Fibroblast of skin of right quadriceps (primary cell): Measurements from ENCODE around the gene PRKCH.

ENCODE experiments used
- DNase-seq: peaks from one replicate; pipeline ENCODE4 v3.0.0-alpha.2; 2013

Gene PRKCH

DNA sequence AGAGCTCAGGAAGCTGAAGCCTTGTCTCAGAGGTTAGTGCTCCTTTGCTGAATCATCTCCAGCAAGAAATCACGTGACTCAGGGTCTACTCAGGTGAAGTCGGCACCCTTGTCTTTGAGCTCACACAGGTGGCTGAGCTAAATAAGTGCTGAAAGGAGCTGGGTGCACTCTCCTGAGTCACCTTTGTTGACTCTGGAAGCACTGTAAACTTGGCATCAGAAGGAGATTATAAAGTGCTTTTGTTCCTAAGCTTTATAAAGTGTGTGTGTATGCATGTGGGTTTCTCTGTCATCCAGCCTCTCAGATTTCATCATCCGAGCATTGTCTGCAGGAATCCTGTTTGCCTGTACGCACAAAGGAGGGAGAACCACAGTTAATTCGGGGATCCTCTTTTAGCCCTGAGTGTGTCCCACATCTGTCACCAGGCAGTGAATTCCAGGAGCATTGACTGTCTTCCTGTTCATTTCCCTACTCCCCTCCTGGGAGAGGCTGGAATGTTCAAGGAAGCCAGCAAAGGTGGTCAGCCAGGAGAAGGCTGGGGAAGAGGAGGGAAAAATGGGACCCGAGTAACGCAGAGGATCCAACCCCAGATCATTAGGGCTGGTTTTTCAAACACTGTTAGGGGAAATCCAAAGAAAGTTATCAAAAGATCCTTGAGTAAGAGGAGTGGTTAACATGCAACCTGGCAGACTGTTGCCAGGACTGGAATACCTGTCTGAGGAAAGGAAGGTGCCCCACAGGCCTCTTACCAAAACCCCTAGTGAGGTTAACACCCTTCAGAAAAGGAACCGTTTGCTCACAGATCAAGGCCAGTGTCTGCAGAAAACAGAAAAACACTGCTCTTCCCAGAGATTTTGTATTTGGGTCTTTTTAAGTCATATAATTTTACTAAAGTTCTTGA is 216.4 kb downstream of the PRKCH start:
- DNase-seq: peak; percentile 92

DNA sequence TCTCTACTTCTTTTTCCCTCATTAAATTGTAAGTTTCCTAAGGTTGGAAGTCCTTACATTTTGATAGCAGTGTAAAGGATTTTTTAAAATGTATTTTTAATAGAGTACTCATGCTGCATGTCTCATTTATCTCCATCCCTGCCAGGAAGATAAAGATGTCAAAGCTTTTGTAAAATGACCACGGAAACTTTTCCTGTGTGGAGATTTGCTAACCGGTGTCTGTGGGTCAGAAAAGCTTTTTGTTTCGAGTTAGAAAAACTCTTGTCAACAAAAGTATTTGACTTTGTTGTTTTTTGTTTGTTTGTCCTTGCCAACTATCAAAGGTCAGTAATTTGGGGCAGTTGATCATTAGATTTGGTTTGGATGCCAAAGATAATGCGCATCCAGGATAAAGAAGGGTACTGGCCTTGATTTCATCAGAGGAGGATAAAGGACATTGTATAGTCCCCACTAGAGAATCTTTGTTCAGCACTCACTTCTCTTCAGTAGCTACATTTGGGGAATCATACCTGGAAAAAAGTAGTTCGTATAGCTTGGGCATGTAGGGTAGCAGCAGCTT is 217.2 kb downstream of the PRKCH start:
- no peak for DNase-seq

DNA sequence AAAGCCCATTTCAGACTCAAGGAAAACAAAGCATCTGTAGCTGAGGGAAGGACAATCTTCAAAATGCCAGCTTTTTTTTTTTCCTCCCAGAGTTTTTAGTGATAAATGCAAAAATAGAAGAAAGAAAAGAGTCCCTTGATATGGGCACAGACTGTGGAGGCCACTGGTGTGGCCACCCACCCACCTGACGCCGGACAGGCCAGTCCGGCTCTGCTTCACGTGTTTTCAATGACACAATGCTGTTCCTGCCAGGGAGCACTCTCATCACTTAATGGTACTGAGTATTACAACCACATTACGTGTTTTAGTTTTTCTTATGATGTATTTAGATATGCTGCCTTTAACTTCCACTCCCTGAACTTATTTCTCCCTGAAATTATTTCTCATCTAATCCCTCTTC is 218.3 kb downstream of the PRKCH start:
- no peak for DNase-seq

GRCh38 chr14:61540931-61541330 is 219.6 kb downstream of the PRKCH start:
- no peak for DNase-seq

- DNase-seq: peak; percentile 22
Observed at GRCh38 chr14:61542848-61543790, 221.7 kb downstream of the PRKCH start.

- no peak for DNase-seq
Observed at GRCh38 chr14:61543946-61544345, 222.6 kb downstream of the PRKCH start.

DNA sequence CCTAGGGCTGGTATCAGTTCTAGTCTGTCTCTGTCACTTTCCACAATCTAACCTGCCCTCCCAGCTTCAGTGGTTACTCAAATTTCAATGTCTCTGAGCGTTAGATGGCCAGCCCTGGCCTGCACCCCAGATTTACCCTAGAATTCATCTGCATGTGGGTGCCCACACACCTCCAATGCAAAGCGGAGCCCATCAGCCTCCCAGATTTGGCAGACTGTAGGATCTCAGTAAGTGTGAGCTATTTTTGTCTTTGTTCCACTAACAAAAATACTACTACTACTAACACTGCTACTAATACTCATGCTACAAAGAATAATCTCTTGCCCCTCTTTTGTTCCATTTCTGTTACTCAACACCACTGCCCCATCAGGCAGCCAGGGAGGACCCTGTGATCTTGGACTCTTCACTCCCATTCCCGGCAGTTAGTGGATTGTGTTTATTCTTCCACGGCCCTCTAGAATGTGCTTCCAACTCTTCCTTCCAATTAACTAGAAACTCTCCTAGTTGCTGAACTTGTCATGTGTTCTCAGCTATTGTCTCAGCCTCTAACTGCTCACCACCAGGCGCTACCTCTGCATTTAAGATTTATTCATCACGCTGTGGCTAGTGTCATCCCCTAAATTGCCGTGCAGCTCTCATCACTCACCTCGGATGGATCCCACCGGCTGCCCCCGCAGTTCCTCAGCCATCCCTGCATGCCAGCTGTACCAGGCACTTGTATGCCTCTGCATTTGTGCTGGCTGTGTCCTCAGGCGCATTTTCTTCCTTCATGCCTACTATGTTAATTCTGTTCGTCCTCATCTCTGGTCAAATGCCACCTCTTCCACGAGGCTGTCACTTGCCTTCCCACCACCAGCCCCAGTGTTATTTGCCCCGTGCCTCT is 223.3 kb downstream of the PRKCH start:
- DNase-seq: no peak

GRCh38 chr14:61545726-61546455 is 224.5 kb downstream of the PRKCH start:
- no peak for DNase-seq

DNA sequence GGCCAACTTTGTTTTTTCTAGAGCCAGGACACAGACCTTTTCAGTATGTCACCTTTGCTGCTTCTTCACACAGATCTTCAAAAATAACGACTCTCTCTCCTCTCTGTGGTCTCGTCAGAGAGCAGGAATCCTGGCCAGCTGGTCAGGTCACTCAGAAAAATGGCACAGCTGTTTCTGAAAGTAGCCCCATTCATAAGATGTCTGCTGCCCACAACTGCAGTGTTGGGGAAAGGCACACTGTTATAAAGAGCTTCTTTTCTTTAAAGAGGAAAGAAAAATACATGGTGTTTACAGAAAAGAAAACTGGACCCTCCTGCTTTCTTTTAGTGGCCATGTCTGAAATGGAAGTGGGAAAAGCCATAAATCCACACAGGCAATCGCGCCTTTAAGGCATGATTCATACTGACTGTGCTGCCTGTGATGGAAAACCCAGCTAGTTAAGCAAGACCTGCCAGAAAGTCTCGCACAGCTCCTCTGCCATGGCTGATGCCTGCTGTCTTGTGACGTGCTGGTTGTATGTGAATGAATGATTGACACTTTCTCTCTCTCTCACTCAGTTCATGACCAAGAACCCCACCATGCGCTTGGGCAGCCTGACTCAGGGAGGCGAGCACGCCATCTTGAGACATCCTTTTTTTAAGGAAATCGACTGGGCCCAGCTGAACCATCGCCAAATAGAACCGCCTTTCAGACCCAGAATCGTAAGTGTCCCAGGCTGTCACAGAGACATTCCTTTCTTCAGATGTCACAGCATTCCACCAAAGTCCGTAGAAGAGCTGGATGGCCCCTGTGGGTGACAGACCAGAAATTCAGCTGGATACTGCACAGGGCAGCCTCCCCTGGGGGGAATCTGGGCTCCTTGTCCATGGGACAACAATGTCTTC is 226.0 kb downstream of the PRKCH start:
- DNase-seq: peak; percentile 89

DNA sequence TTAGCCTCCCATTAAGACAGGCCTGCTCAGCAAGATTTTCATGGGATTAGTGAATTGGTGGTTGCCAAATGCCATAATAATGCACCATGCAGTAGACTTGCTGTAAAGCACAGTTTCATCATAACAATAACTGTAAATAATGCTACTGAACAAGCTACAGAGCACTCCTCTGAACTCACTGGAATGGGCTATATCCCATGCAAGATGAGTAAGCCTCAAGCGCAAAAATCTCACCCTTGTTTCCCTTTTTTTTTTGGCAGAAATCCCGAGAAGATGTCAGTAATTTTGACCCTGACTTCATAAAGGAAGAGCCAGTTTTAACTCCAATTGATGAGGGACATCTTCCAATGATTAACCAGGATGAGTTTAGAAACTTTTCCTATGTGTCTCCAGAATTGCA is 228.0 kb downstream of the PRKCH start:
- peak; percentile 82 for DNase-seq

DNA sequence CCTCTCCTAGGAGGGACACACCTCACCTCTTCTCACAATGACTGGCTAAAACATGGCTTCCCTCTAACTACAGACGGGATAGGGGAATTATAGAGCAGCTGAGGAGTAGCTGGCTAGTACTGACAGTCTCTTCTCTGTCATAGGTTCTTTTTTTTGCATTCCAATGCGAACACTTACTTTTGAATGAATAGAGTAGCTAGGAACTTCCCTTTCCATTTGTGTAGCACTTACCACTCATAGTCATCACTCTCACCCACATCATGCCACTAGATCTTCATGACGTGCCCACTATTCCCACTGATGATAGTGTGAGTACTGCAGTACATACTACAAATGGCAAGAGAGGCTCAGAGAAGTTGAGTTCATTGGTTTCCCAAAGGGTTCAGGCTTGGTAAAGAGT is 230.0 kb downstream of the PRKCH start:
- no peak for DNase-seq

DNA sequence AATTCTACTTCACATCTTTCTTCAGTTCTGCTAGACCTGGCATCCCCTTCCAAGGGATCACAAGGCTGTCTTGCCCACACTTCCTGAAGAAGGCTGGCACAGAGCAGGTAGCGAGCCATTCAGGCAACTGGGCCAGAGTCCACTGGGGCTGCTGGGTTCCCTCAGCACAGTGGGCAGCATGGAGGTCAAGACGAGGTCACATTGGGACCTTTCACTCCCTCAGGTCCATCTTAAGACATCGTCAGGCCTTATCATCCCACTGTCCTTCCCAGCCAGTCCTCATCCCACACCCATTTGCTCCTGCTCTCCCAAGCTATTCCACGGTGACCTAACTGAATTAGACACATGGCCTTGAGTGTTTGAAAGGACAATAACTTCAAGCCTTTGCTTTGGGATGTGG is 230.9 kb downstream of the PRKCH start:
- no peak for DNase-seq

- DNase-seq: peak; percentile 99
Observed at GRCh38 chr14:61553730-61554641, 232.6 kb downstream of the PRKCH start.

GRCh38 chr14:61555056-61555838 is 233.9 kb downstream of the PRKCH start:
- DNase-seq: no peak

DNA sequence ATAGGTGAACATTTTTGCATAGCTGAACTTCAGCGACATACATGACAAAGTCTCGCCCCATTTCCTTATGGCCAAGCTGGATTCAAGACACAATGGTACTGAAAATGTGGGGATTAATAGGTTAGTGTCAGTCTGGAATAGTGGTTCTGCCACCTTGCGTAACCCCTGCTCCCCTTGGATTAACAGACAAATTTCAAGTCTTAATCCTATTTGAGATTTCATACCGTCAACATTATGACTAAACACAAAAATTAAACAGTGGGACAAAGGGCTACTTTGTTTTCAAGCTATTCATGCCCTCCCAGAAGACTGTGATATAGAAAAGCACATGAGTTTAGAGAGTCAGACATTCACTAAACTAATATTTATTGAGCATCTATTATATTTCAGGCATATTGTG is 235.1 kb downstream of the PRKCH start:
- DNase-seq: no peak

- DNase-seq: no peak
Observed at GRCh38 chr14:61557262-61557661, 235.9 kb downstream of the PRKCH start.

- no peak for DNase-seq
Observed at GRCh38 chr14:61557854-61558253, 236.5 kb downstream of the PRKCH start.

DNA sequence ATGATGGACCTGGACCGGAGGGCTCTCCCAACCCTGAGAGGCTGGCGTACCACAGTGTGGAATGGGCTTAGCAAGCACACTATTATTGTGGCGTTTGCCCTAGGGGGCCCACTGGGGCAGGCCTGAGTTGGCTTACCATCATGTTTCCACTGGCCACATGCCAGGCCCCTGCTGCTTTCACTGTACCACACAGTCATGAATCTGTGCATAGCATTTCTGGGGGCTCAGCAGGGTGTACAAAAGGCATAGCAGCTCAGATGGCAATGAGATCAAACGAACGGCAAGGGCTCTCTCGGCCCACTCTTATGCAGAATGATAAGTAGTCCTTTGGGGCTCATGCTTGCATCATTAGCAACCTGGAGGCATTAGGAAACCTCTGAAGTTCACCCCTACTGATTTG is 236.9 kb downstream of the PRKCH start:
- peak; percentile 57 for DNase-seq
